Measurements from ENCODE around the gene C4orf51. TPM values are rescaled to one million over a fixed set of nuclear protein-coding genes. Genes with fewer than 3 reads are reported as not detected.

C4orf51 gene
- total RNA-seq: not detected in 2 replicates

DNA sequence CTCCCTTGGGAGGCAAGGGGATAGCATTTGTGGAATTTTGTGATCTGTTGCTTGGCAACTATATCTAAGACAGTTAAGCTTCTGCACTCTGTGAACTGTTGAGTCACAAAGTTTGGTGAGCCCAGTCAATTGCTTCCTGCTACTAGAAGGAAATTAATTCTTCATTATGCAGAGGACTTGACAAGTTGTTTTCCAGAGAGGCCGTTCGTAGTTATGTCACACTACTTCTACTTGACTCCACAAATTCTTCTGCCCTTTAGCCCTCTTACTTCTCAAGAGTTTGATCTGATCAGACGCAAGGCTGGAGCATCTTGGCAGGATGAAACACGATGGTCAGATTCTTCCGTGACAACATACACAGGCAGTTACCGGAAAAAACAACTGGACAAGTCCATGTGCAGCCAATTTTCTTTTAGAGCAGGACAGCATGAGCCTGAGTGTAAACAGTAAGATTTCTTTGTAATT lies at the start of gene C4orf51:
Gene C4orf51 (plus strand): TSS at position 156 of the 465 bp plus-strand sequence. CDS start 58 bp downstream, at position 214.

Other genes starting within 250 kb of the C4orf51 start
- gene SMAD1, start 198.3 kb upstream of the C4orf51 start, total RNA-seq: 73.2 and 78.1 TPM in 2 replicates
- gene MMAA, start 60.8 kb upstream of the C4orf51 start, total RNA-seq: 4.9 and 5.7 TPM in 2 replicates